ENCODE results near the gene C19orf85. TPM values are rescaled to one million over a fixed set of nuclear protein-coding genes. Genes with fewer than 3 reads are reported as not detected.

The C19orf85 gene
- polyA plus RNA-seq, 2 of the 4 experiments (the other 2 are of a cell fraction) = not detected

- peak overlapping the region; percentile 84 for H3K4me2 ChIP-seq
- DNase-seq (ENCODE audit: low read depth in 1 of 2, low spot score in 1 of 2) (no peak), FAIRE-seq (no peak), ATAC-seq (no peak)
- ChIA-PET CTCF (interaction anchor here (2.0 to 8.2 kb wide), 6 partner anchors 9 to 154 kb away, joined by 5 to 89 read pairs (median 32); partner anchors contain the start of genes C19orf85, NAT14, SSC5D and ZNF865), POLR2A (no interaction called here)
- H3K27ac ChIP-seq = peak overlapping the region; percentile 84 to 92; a peak in 3 of 6 replicates
- H3K4me1 ChIP-seq = peaks cover 26% of the 10 kb centered on the region
- no peak for TF ChIP-seq CHD4 (IDR thresholded peaks at IDR 0.05; ENCODE audit: borderline replicate concordance)
- no peak for TF ChIP-seq HMGXB4 (CRISPR knock-in tag; IDR thresholded peaks at IDR 0.05; ENCODE audit: borderline replicate concordance)
- TF ChIP-seq TP53 (CRISPR knock-in tag; IDR thresholded peaks at IDR 0.05) = 0 out of 2 replicates have a peak, but pooled peaks have one; percentile 23
- WGBS (ENCODE audit: missing lambda C conversion rate) = 84% methylated on average over 13 of the region's 13 CpGs
- peak overlapping the region; percentile 56 for H3K4me3 ChIP-seq
- no peaks in the 10 kb centered on the region for H3K9me3 ChIP-seq
These were observed 13.4 kb upstream of the C19orf85 start for GRCh38 chr19:55477905-55478304.

GRCh38 chr19:55476100-55476775 lies 11.7 kb upstream of the C19orf85 start, which contains the start of gene ZNF628:
Gene ZNF628, plus strand, starts transcription at chr19:55476617. Its CDS starts 3,294 bp downstream, at chr19:55479911.
- under 1% methylated on average over 36 of the region's 61 CpGs for WGBS (ENCODE audit: missing lambda C conversion rate)
- TF ChIP-seq TP53 (CRISPR knock-in tag; IDR thresholded peaks at IDR 0.05) = peak; percentile 96
- TF ChIP-seq KDM5A (IDR thresholded peaks at IDR 0.05) = no peak
- TF ChIP-seq MYC (IDR thresholded peaks at IDR 0.05; ENCODE audit: borderline replicate concordance, low read length) = peak; percentile 93
- no peak for TF ChIP-seq RCOR1 (IDR thresholded peaks at IDR 0.05; ENCODE audit: low read depth, low read length)
- no peak for TF ChIP-seq EHMT2 (IDR thresholded peaks at IDR 0.05; ENCODE audit: low read depth)
- no peak for TF ChIP-seq CHD4 (IDR thresholded peaks at IDR 0.05; ENCODE audit: borderline replicate concordance)
- no peak for TF ChIP-seq ELK1 (IDR thresholded peaks at IDR 0.05; ENCODE audit: low read depth, low read length)
- no peak for TF ChIP-seq NFE2L2 (conservative IDR thresholded peaks at IDR 0.05; ENCODE audit: low read length)
- no peak for TF ChIP-seq KDM1A (IDR thresholded peaks at IDR 0.05; ENCODE audit: low read depth)
- TF ChIP-seq REST (IDR thresholded peaks at IDR 0.05) = no peak
- peak; percentile 26; the same call in 1 of the 2 replicates for TF ChIP-seq POLR2A (IDR thresholded peaks at IDR 0.05; ENCODE audit: low read length)
- no peak for TF ChIP-seq CBX8 (IDR thresholded peaks at IDR 0.05)
- peak; percentile 100 for TF ChIP-seq E2F6 (IDR thresholded peaks at IDR 0.05; ENCODE audit: borderline replicate concordance, low read depth)
- no peak; the same call in 1 of the 2 replicates for TF ChIP-seq HDAC2 (IDR thresholded peaks at IDR 0.05)
- TF ChIP-seq SREBF2 (IDR thresholded peaks at IDR 0.05) = no peak
- no peak for TF ChIP-seq ESRRA (IDR thresholded peaks at IDR 0.05; ENCODE audit: borderline replicate concordance, low read length)
- peak; percentile 28 to 88; a peak in 4 of 5 replicates for TF ChIP-seq JUN (IDR thresholded peaks at IDR 0.05)
- no peak for TF ChIP-seq CTCF (IDR thresholded peaks at IDR 0.05)
- peak; percentile 84 for TF ChIP-seq ZSCAN20 (CRISPR knock-in tag; IDR thresholded peaks at IDR 0.05)
- no peak for TF ChIP-seq NR3C1 (IDR thresholded peaks at IDR 0.05)
- TF ChIP-seq HOXA7 (CRISPR knock-in tag; IDR thresholded peaks at IDR 0.05) = no peak
- TF ChIP-seq EP300 (IDR thresholded peaks at IDR 0.05) = no peak
- peak; percentile 90 for TF ChIP-seq FOXS1 (CRISPR knock-in tag; IDR thresholded peaks at IDR 0.05)
- TF ChIP-seq CHD2 (IDR thresholded peaks at IDR 0.05; ENCODE audit: low read length, partially characterized antibody) = no peak
- TF ChIP-seq USF2 (IDR thresholded peaks at IDR 0.05) = peak; percentile 68

More at GRCh38 chr19:55476100-55476775, 11.7 kb upstream of the C19orf85 start, which contains the start of gene ZNF628:
- FAIRE-seq = no peak
- peak within 1 kb of the TSS; percentile 56 for H3K4me3 ChIP-seq
- H3K9me3 ChIP-seq = no peaks in the 10 kb centered on the region
- H3K4me1 ChIP-seq = peaks cover 26% of the 10 kb centered on the region
- H3K4me2 ChIP-seq = peak within 1 kb of the TSS; percentile 84
- H3K27ac ChIP-seq = peak within 1 kb of the TSS; percentile 84 to 92
- ChIA-PET POLR2A (interaction anchor here (0.5 to 2.3 kb wide), 28 partner anchors 9 to 957 kb away, joined by 3 to 53 read pairs (median 6); partner anchors contain the start of genes FIZ1, ISOC2, NAT14 and PPP1R12C), CTCF (interaction anchor here (0.6 to 8.2 kb wide), 12 partner anchors 10 to 335 kb away, joined by 3 to 89 read pairs (median 6); partner anchors contain the start of genes C19orf85, NAT14 and SSC5D)
- peak; percentile 99 to 100 for DNase-seq (ENCODE audit: low read depth in 1 of 2, low spot score in 1 of 2)
- ATAC-seq = peak; percentile 94
